GM12878 (cell line): ENCODE data around the gene SIL1. TPM values are rescaled to one million over a fixed set of nuclear protein-coding genes. Genes with fewer than 3 reads are reported as not detected.

Experiments used
- ATAC-seq: fragments of 200-7000 bp; cut with Tn5 transposase; 3 replicates; pipeline ENCODE4 v1.9.1; 2020; ENCODE audit warnings: mild to moderate bottlenecking, moderate library complexity
- Bru-seq: library from RNA; stranded (reverse); fragments of 400-500 nt; gene quantifications from one replicate; lab custom pipeline; 2021; lab: Mats Ljungman, UMichigan
- BruChase-seq, 2 experiments: library from RNA; stranded (reverse); fragments of 400-500 nt; gene quantifications; one replicate each; lab custom pipeline; 2021; lab: Mats Ljungman, UMichigan
- BruUV-seq: library from RNA; stranded (reverse); fragments of 400-500 nt; replicated peaks from 2 replicates; lab custom pipeline; 2021; lab: Mats Ljungman, UMichigan
- CTCF ChIA-PET: fragments of 300-600 bp; sonication (Branson Sonifier 250); formaldehyde crosslinking; extraction: SDS; loops from one replicate; lab custom pipeline; 2021; ENCODE audit warnings: inconsistent platforms; lab: Yijun Ruan, JAX
- POLR2A ChIA-PET: fragments of 350-600 bp; formaldehyde crosslinking; extraction: SDS; loops from one replicate; lab custom pipeline; 2021; ENCODE audit warnings: inconsistent platforms; lab: Charles Lee
- RAD21 ChIA-PET: fragments of 300-600 bp; sonication (Branson Sonifier 250); formaldehyde crosslinking; loops from one replicate; lab custom pipeline; 2023; ENCODE audit warnings: antibody characterized with exemption; ENCODE audit not compliant: unreplicated experiment; lab: Charles Lee
- SMC1A ChIA-PET: fragments of 300-600 bp; sonication (Branson Sonifier 250); formaldehyde crosslinking; loops from one replicate; lab custom pipeline; 2023; ENCODE audit not compliant: unreplicated experiment, uncharacterized antibody; lab: Charles Lee
- DNase-seq: peaks from one replicate; pipeline ENCODE4 v3.0.0-alpha.2; 2011; ENCODE audit warnings: low read depth, low spot score
- FAIRE-seq: peaks from 3 replicates; lab custom pipeline; 2011; peaks lifted over from hg19 to GRCh38; lab: Jason Lieb, UNC
- H2AFZ ChIP-seq: 2 replicates; pipeline ENCODE4 v1.6.0; 2011; ENCODE audit warnings: low read depth, low read length, control low read depth; ENCODE audit not compliant: control insufficient read depth
- H3K27ac ChIP-seq: 2 replicates; pipeline ENCODE4 v1.5.1; 2011; ENCODE audit warnings: control low read depth; ENCODE audit not compliant: control insufficient read depth, insufficient read depth
- H3K27me3 ChIP-seq, 2 experiments: replicated peaks in 1 of 2; 2 replicates each; pipeline versions ENCODE4 v1.6.0 to v1.6.1; 2011; ENCODE audit warnings: low read length in 1 of 2; ENCODE audit not compliant: control insufficient read depth in 2 of 2, insufficient read depth in 2 of 2
- H3K36me3 ChIP-seq, 2 experiments: 2 replicates each; pipeline ENCODE4 v1.5.1; 2011; ENCODE audit warnings: low read length in 1 of 2; ENCODE audit not compliant: control insufficient read depth in 2 of 2, insufficient read depth in 2 of 2
- H3K4me1 ChIP-seq: 2 replicates; pipeline ENCODE4 v1.6.1; 2011; ENCODE audit warnings: mild to moderate bottlenecking, low read length, moderate library complexity, mixed read lengths; ENCODE audit not compliant: control insufficient read depth, insufficient read depth
- H3K4me2 ChIP-seq: 2 replicates; pipeline ENCODE4 v1.6.0; 2011; ENCODE audit warnings: control low read depth; ENCODE audit not compliant: control insufficient read depth, insufficient read depth
- H3K4me3 ChIP-seq: fragments of 200-600 bp; sonication (generic); 2 replicates; pipeline ENCODE4 v1.5.1; 2016
- H3K79me2 ChIP-seq: 2 replicates; pipeline ENCODE4 v1.6.0; 2011; ENCODE audit warnings: low read length; ENCODE audit not compliant: control insufficient read depth, insufficient read depth
- H3K9ac ChIP-seq: 2 replicates; pipeline ENCODE4 v1.8.0; 2011; ENCODE audit warnings: low read length, control low read depth, mixed read lengths; ENCODE audit not compliant: control insufficient read depth, insufficient read depth
- H3K9me3 ChIP-seq: replicated peaks from 3 replicates; pipeline ENCODE4 v1.5.1; 2011; ENCODE audit warnings: mild to moderate bottlenecking, low read length; ENCODE audit not compliant: control insufficient read depth, insufficient read depth
- H4K20me1 ChIP-seq: 2 replicates; pipeline ENCODE4 v1.6.0; 2011; ENCODE audit not compliant: control insufficient read depth, insufficient read depth
- MTA3 ChIP-seq: IDR thresholded peaks from 2 replicates; pipeline ENCODE4 v1.6.1; 2012; ENCODE audit warnings: low read length, inconsistent platforms, borderline replicate concordance
- POU2F2 ChIP-seq: IDR thresholded peaks from 3 replicates; pipeline ENCODE4 v1.6.1; 2011; ENCODE audit warnings: low read depth, mild to moderate bottlenecking, low read length, borderline replicate concordance
- RB1 ChIP-seq: fragments of 450-650 bp; formaldehyde crosslinking; IDR thresholded peaks from 2 replicates; pipeline ENCODE4 v1.6.1; 2017; ENCODE audit warnings: mild to moderate bottlenecking, borderline replicate concordance
- RELB ChIP-seq: fragments of 450-650 bp; IDR thresholded peaks from 2 replicates; pipeline ENCODE4 v1.6.1; 2017; ENCODE audit warnings: low read depth, mild to moderate bottlenecking, moderate library complexity
- RUNX3 ChIP-seq: IDR thresholded peaks from 2 replicates; pipeline ENCODE4 v1.6.1; 2012; ENCODE audit warnings: low read length, inconsistent platforms
- STAT1 ChIP-seq: fragments of 450-650 bp; conservative IDR thresholded peaks from 2 replicates; pipeline ENCODE4 v1.6.1; 2014; ENCODE audit warnings: antibody characterized with exemption, mild to moderate bottlenecking
- TCF12 ChIP-seq: IDR thresholded peaks from 2 replicates; pipeline ENCODE4 v1.6.1; 2011; ENCODE audit warnings: low read depth, mild to moderate bottlenecking, low read length
- TCF3 ChIP-seq: IDR thresholded peaks from 2 replicates; pipeline ENCODE4 v1.6.1; 2012; ENCODE audit warnings: low read depth, mild to moderate bottlenecking, low read length, borderline replicate concordance; ENCODE audit not compliant: insufficient read depth
- WGBS: methylation state at CpG from one replicate; pipeline ENCODE4 v1.1.6; 2016; ENCODE audit warnings: low lambda C conversion rate; ENCODE audit not compliant: insufficient replicate concordance, insufficient coverage; ENCODE audit errors: missing lambda C conversion rate; 5-methylcytosine and 5-hydroxymethylcytosine counted together
- in situ Hi-C: fragments of 300-500 bp; cut with MboI; formaldehyde crosslinking; loops from 9 replicates; pipeline ENCODE4 v1.14.3; 2018; ENCODE audit warnings: mixed read lengths
- intact Hi-C: fragments of 100-400 bp; cut with micrococcal nuclease; formaldehyde crosslinking; loops from one replicate; pipeline ENCODE4 v1.14.2; 2022; ENCODE audit not compliant: unreplicated experiment
- long read RNA-seq, 2 experiments: library from polyadenylated mRNA; unstranded; transcript quantifications; one replicate each; pipeline ENCODE4 v2.0.0, GENCODE V29; 2019 to 2020
- polyA minus RNA-seq, 3 experiments: library from RNA; depleted of rRNA, polyadenylated mRNA; stranded (reverse); fragments of >200 nt; gene quantifications; 2 replicates each; pipeline ENCODE4 v1.2.3, GENCODE V29; 2011
- polyA plus RNA-seq, 11 experiments: library from polyadenylated mRNA; depleted of rRNA in 4 of 11; unstranded in 6 of 11; stranded (reverse) in 5 of 11; fragments of >200 nt; fragmentation: Nextera tagmentation in 4 of 11; fragmentation: Illumina TruSeq in 1 of 11; extraction: Ambion mirVana in 4 of 11; extraction: Trizol in 1 of 11; gene quantifications; 1 replicate in 1 of 11; 2 replicates in 10 of 11; pipeline versions ENCODE4 v1.2.1 to v1.2.3, GENCODE V29; 2011 to 2016; ENCODE audit warnings: inconsistent platforms in 2 of 11, missing spikeins in 2 of 11, low read depth in 1 of 11
- total RNA-seq, 4 experiments: library from RNA; depleted of rRNA in 3 of 4; stranded (reverse); fragments of >200 nt in 3 of 4; fragmentation: Illumina TruSeq in 1 of 4; extraction: Trizol in 1 of 4; gene quantifications; 2 replicates each; pipeline versions ENCODE4 v1.2.1 to v1.2.3, GENCODE V29; 2013 to 2021
- TF ChIP-seq, protein P1 (sequence below): IDR thresholded peaks from 2 replicates; pipeline ENCODE4 v1.6.1; 2011; ENCODE audit warnings: mild to moderate bottlenecking, low read depth, low read length, moderate library complexity; ENCODE audit not compliant: insufficient replicate concordance

The SIL1 gene
- total RNA-seq (2013; cell fraction: nucleolus; rRNA removed) = 58.0 and 62.8 TPM in 2 replicates
- total RNA-seq (2014; rRNA removed) (36.2 and 41.2 TPM in 2 replicates), total RNA-seq (2014; rRNA removed; fragmentation: Illumina TruSeq; extraction: Trizol) (23.9 and 25.7 TPM in 2 replicates), total RNA-seq (2021) (41.4 and 42.9 TPM in 2 replicates), polyA plus RNA-seq (2011; rRNA removed) (21.4 and 28.0 TPM in 2 replicates), polyA plus RNA-seq (2014; fragmentation: Illumina TruSeq; extraction: Trizol) (26.1 and 27.7 TPM in 2 replicates), polyA plus RNA-seq (2014; fragmentation: Nextera tagmentation; extraction: Ambion mirVana) (1 to 10 TPM; 4.1 to 8.2 TPM), polyA plus RNA-seq (2014; rRNA removed) (32.6 and 40.7 TPM in 2 replicates), polyA plus RNA-seq (2016; fragmentation: Nextera tagmentation; extraction: Ambion mirVana) (10 to 100 TPM; 43.1 to 49.8 TPM), polyA minus RNA-seq (2011; rRNA and poly(A)+ RNA removed) (21.7 and 33.2 TPM in 2 replicates), Bru-seq, nascent RNA (percentile 73 among the genes with signal in this experiment), BruChase-seq, experiment 1, labeled RNA remaining after a 6-hour chase (percentile 69 among the genes with signal in this experiment), BruChase-seq, experiment 2, labeled RNA remaining after a 2-hour chase (percentile 65 among the genes with signal in this experiment)
- polyA plus RNA-seq (2011; ENCODE audit: low read depth) = 30.8 TPM
- polyA plus RNA-seq (2011; cell fraction: cytosol; rRNA removed) = 24.3 and 37.9 TPM in 2 replicates
- 17.2 and 18.8 TPM in 2 replicates for polyA plus RNA-seq (2011; cell fraction: nucleus; rRNA removed)
- polyA plus RNA-seq (2012) = 31.7 and 33.1 TPM in 2 replicates
- 10.8 and 15.6 TPM in 2 replicates for polyA minus RNA-seq (2011; cell fraction: cytosol; rRNA and poly(A)+ RNA removed)
- 10.2 and 17.8 TPM in 2 replicates for polyA minus RNA-seq (2011; cell fraction: nucleus; rRNA and poly(A)+ RNA removed)
- long read RNA-seq, experiment 1, transcript SIL1-202 (10 exons, 1,923 nt) = major isoform, 28 of 39 reads
- long read RNA-seq, experiment 1, partial matches to known transcripts = 2 of 39 reads
- long read RNA-seq, experiment 1, other reads (novel, unspliced or antisense) = 8 of 39 reads
- long read RNA-seq, experiment 2, transcript SIL1-202 (10 exons, 1,923 nt) = major isoform, 46 of 93 reads
- long read RNA-seq, experiment 2, transcript SIL1-201 (11 exons, 1,895 nt) = minor isoform, 6 of 93 reads
- long read RNA-seq, experiment 2, partial matches to known transcripts = 2 of 93 reads
- long read RNA-seq, experiment 2, other reads (novel, unspliced or antisense) = 39 of 93 reads

GRCh38 chr5:139197710-139198669 lies at the start of gene SIL1:
Gene SIL1, minus strand, starts transcription at chr5:139198368. Its CDS starts 70,525 bp downstream, at chr5:139127843.
- TSS peak; percentile 85 for BruUV-seq
- Histone ChIP-seq H3K27me3 (no peaks in the 10 kb centered on the region), H3K4me3 (peak within 1 kb of the TSS; percentile 86), H3K27ac (peak within 1 kb of the TSS; percentile 97), H4K20me1 (no peaks in the 10 kb centered on the region), H3K9ac (peak within 1 kb of the TSS; percentile 99), H3K4me1 (peaks cover 4% of the 10 kb centered on the region), H3K4me2 (peak within 1 kb of the TSS; percentile 73), H2AFZ (peak within 1 kb of the TSS; percentile 95), H3K36me3 (peaks cover 0 to 4% of the 10 kb centered on the region in 2 experiments; a peak in 1 of 4 replicates), H3K79me2 (peaks cover 30% of the 10 kb centered on the region), H3K9me3 (no peaks in the 10 kb centered on the region)
- FAIRE-seq = no peak
- ChIA-PET SMC1A (interaction anchor here (0.6 to 1.3 kb wide), 6 partner anchors 9 to 60 kb away, joined by 3 to 5 read pairs (median 3); no protein-coding TSS in a partner anchor), RAD21 (interaction anchor here (0.6 to 1.5 kb wide), 8 partner anchors 15 to 372 kb away, joined by 3 to 10 read pairs (median 4); no protein-coding TSS in a partner anchor), CTCF (interaction anchor here (1.0 kb wide), 1 partner anchor 19 kb away, joined by 4 read pairs; no protein-coding TSS in a partner anchor), POLR2A (interaction anchor here (0.6 to 1.6 kb wide), 8 partner anchors 11 to 622 kb away, joined by 3 to 7 read pairs (median 4); partner anchors contain the start of gene HSPA9)
- intact Hi-C loops (loop anchor here (5.0 kb wide), 1 partner anchor 189 kb away; the partner anchor contains the start of gene MZB1), in situ Hi-C loops (no loop called here)
- ATAC-seq = peak; percentile 99
- DNase-seq = peak; percentile 63
- WGBS = 1% methylated on average over 41 of the region's 61 CpGs
- TF ChIP-seq TCF12 (peak; percentile 54; the same call in 1 of the 2 replicates), RELB (no peak; the same call in 1 of the 2 replicates), RB1 (no peak; the same call in 1 of the 2 replicates), TCF3 (0 out of 2 replicates have a peak, but pooled peaks have one; percentile 55), STAT1 (no peak), POU2F2 (peak; percentile 36; the same call in 2 of the 3 replicates), RUNX3 (0 out of 2 replicates have a peak, but pooled peaks have one; percentile 26), MTA3 (no peak)
- TF ChIP-seq, protein P1, sequence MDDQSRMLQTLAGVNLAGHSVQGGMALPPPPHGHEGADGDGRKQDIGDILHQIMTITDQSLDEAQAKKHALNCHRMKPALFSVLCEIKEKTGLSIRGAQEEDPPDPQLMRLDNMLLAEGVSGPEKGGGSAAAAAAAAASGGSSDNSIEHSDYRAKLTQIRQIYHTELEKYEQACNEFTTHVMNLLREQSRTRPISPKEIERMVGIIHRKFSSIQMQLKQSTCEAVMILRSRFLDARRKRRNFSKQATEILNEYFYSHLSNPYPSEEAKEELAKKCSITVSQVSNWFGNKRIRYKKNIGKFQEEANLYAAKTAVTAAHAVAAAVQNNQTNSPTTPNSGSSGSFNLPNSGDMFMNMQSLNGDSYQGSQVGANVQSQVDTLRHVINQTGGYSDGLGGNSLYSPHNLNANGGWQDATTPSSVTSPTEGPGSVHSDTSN = peak; percentile 31
